HG03457 (cell line): Measurements from ENCODE around the gene ANKRD22.

Experiments
- ATAC-seq: cut with Tn5 transposase; IDR thresholded peaks from one replicate; pipeline ENCODE4 v1.9.1; 2021; ENCODE audit warnings: moderate number of reproducible peaks; ENCODE audit not compliant: unreplicated experiment

The ANKRD22 gene

DNA sequence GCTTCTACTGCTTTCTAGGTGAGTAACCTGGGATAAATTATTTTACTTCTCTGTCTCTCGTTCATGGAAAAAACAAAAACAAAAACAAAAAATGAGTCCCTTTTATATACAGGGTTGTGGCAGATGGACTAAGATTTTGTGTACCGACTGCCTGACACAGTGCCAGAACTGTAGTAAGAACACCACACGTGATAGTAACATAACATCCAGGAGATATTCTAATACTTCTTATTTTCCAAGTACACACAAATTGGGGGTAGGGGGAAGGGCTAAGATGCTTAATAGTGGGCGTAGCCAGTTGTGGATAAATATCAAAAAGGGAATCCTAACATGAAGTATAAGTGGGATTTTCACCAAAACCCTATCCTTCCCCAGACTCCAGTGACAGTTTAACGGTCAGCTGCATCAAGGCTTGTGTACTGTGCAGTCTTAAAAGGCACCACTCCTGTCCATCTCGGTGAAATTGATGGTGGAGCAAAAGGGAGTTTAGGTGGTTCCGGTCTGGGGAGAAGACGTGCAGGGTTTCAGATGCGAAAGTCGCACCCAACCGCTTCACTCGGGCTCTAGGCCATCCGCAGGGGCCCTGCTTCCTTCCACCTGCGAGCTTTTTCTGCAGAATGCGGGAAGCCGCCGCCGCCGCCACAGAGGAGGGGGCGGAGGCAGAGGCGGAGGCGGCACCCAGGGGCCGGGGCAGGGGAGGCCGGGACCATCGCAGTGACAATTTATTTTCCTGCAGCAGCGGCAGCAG, 28.1 kb upstream of the ANKRD22 start, which contains the start of gene STAMBPL1:
Gene STAMBPL1, plus strand, starts transcription at position 712 of the 748 bp plus-strand sequence. CDS start 21,464 bp downstream, outside the sequence.
- peak; percentile 37 for ATAC-seq

DNA sequence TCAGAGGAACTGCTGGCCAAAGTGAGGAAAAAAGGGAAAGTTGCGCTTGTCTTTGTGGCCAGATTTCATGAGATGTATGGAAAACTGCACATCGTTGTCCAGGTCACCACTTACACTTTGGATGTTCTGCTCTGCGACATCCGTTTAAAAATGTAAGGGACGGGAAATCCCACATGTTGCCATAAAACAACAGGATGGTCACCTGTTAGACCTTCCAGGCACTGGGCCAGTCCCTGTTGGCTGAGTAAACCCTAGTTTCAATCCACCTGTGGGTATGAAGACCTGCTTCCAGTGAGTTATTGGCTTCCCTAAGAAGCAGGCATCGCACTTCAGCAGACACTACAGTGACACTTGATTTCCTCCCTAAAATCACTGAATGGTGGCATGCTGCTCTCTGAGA, 25.7 kb upstream of the ANKRD22 start:
- no peak for ATAC-seq

DNA sequence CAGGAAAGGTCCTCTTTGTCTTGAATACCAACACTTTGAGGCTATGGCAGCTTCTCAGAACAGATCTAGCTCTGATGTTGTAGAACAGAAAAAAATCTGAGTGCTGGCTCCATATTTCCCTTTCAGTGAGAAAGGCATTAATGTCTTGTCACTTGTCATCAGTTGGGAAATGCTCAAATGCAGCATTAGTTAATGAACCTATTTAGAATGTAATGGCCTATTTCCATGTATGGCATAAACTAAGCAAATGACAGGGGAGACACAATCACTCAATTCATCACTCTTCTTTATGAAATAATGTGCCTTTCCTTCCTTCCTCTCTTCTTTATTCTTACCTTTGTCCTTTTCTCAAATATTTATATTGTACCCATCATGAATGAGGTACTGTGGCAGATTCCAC, 23.4 kb upstream of the ANKRD22 start:
- ATAC-seq, result no peak

DNA sequence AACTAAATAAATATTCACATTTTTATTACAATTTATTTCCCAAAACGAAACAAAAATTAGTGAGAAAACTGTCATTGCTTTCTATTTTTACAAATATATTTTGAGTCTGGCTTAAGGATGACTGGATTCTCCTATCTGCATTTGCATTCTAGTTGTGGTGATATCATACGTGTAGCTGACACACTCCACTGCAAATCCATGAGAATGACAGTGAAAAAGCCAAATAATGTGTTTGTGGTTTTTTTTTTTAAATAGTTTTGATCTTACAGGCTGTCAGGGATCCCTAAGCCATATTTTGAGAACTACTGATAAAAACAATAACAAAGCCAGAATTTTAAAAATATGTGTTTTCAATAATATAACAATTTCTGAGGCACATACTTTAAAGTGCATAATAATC, 22.6 kb upstream of the ANKRD22 start:
- no peak for ATAC-seq

DNA sequence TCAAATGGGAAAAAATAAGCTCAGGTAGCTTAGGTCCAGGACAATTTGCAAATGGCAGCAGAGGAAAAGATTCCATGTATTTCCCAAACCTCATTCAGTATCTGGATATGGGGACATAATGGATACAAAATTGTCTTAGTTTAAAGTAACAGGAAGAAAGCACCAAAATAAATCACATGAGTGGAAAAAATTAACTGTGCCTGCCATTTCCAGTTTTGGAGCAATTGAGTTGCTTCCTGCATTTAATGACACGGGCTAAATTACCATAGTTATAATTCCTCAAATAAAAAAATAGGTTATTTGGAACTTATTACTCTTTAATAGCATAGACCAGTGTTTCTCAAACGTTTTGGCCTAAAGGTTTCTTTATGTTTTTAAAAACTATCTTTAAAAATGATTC, 22.1 kb upstream of the ANKRD22 start:
- ATAC-seq, result no peak

DNA sequence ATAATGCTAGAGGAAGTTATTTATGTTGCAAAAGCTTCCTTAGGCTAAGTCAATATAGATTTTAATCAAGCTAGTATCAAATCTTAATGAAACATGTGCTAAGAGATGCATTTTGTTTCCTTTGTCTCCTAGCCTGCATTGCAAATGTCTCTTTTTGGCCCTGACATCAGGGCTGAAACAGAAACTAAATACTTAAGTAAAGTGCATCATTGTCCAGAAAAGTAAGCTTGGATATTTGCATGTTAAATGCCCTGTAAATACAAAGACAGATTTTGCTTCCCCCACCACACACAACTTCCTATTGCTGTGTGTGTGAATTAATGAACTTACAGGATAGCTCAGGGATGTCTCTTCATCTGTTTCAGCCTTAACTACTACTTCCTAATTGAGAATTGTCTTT, 18.4 kb upstream of the ANKRD22 start:
- no peak for ATAC-seq

DNA sequence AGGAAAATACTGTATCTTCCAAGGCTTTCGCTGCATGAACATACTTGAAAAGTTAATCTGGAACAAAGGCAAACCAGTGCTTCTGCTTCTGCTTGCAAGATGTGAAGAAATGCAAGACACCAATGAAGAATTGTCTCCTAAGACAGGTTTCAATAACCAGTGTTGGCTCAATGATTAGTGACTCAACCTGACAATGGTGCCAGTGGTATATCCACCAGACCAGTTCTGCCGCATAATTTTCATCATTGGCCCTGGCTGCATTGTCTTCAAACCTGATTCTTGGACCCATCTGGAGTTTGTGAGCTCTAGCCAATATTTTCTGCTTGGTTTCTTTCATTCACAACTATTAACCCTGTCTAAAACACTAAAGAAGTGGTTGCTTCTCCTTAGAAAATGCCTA, 14.8 kb upstream of the ANKRD22 start:
- ATAC-seq, result no peak

DNA sequence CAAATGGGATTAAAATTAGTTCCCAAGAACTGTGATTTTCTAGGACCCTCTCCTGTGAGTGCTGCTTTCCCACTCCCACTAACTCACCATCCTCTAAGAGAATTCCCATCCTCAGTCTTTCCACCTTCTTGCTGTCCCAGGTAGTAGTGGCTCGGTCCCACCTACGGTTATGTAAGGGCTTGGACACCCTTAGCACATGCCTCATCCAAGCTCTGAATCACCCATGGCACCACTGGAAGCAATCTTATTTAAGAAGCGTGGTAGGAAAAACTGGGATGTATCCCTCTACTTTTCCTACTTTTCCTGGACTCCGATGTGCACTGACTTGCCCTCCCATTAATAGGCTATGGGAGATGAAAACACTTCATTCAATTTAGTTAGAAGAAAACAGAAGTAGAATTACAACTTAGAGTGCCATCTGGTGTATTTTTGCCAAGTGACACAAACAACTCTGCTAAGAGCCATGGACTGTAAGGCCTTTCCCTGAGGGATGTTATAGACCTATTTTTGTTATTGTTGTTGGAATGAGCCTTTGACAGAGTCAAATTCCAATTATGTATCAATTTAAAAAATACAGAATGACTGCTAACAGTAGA, 13.7 kb upstream of the ANKRD22 start:
- no peak for ATAC-seq

DNA sequence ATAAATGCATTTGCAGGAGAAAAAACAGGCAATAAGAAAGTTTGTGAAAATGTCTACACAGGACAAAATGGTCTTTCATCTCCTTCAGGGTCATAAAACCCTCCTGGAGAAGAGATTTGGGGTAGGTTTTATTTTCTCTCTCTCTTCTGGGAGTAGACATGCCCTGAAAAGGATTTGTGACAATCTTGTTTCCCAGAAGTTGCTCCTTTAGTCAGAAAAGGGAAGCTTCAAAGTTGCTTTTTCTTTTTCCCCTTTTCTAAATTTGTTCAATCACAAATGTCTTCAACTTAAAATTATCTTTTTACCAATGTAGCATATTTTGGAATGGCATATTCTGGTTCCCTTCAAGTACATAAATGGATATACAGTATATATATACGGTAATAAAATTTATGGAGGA, 9.4 kb upstream of the ANKRD22 start:
- ATAC-seq, result no peak

DNA sequence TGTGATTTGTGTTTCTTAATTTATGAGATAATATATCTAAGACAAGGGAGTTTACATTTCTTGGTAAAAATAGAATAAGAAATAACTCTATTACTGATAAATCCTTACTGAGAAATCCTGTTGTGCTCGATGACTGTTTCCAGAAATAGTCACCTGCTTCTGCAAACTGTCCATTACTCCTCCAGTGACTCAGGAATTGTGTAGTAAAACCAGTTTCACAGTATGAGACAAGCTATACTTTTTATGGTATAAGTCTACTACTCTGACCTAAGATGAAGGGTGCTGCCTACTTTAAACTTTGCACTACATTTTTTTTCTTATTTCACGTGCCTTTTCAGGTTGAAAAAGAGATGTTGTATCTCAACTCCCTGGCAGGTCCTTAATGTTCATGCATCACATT, 6.8 kb upstream of the ANKRD22 start:
- ATAC-seq, result no peak

DNA sequence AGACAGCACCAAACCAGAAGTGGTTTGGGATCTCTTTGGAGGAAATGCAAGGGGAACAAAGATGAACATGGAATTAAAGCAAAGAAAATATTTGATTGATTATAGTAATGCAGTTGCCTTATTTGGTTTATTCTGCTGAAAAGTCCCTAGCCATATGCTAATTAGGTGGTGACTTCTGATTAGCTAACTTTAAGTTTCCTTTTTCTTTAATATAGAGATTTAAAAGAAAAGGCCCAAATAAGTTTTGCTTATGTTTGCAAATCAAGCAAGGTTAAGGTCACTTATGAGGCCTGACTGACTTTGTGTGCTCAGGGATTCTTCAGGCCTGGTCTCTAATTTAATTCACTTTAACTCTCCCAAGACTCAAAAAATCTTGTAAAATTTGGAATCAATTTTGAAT, 6.2 kb upstream of the ANKRD22 start:
- no peak for ATAC-seq

DNA sequence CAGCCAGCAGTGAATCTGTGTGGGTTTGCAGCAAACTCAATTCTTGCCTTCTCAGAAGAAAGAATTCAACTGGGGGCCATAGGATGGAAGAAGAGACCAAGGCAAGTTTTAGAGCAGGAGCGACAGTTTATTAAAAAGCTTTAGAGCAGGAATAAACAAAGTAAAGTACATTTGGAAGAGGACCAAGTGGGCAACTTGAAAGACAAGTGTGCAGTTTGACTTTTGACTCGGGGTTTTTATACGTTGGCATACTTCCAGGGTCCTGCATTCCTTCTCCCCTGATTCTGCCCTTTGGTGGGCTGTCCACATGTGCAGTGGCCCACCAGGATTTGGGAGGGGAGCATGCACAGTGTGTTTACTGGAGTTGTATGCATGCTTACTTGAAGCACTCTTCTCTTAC, 3.0 kb upstream of the ANKRD22 start:
- no peak for ATAC-seq

DNA sequence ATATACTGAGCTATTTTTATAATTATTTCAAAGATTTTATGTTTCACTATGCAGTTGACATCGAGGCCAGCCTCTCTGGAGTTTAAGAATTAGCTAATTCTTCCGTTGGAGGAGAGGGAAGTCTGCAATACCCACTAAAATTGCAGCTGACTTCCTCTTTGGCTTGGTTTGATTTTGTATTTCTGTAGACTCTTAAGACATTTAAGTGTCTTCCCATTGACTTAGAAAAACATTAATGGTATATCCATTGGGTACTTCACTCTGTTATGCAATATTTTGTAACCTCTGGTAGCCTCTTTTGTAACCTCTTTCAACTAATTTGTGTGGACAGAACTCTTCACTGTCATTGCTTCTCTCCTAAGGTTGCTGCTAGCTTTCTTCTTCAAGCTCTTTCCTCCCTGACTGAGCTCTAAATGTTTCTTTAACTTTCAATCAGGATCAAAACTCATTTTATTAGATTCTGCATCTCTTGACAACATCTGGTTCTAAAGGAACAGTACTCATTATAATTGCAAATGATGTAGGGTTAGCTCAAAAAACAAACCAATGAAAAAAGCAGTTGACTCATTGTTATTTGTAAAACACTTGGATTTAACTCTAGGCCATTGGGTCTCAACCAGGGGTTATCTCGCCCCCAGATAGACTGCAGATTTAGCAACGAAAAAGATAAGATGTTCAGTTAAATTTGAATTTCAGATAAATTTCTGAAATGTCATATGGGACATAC, 1.7 kb upstream of the ANKRD22 start:
- no peak for ATAC-seq

DNA sequence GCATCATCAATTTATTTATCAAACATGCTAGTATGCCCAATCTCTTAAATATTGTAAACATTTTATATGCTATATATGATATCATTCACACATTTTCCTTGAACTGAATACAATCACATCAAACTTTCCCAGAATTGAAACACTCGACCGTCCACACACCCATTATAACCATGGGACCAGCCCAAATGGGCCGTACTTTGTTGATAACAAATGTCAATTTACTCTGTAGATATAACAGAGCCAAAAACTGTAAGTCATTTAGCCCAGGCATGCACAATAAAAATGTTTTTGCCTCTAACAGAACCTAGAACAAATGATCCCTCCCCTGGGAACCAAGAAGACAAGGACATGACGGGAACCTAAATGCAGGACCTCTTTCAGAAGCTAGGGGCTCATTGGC, 683 bp upstream of the ANKRD22 start:
- no peak for ATAC-seq

DNA sequence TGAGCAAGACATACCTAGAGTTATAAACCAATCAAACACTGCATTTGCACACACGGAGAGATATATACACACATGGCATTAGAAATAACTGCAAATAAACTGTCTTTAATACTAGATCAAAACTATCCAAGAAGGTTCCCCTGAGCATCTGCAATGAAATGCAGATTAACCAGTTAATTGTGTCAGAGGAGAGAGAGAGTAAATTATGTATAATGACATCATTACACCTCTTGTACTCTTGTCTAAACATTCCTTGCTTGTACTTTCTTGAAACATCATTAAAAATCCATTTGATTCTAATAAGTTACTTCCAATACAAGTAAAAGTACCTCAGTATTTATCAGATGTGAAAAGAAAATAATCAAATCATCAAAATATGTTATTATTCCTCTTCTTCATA, 932 bp downstream of the ANKRD22 start:
- no peak for ATAC-seq

DNA sequence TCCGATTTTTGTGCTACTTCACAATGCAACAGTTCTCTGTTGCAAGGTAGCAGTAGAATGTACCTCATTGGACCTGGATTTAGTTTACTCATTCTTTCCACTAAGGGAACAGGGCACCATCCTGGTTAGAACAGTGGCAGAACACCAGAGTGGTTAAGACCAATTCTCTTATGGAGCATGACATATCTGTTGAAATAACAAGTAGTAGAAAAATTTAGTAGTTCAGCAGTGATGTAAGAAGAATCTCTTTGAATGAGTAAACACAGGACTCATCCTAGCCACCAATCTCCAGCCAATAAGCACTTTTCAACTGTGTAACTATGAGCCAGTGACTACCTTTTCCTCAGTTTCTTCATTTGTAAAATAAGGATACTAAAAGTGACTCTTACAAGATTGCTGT, 2.4 kb downstream of the ANKRD22 start:
- ATAC-seq, result no peak

DNA sequence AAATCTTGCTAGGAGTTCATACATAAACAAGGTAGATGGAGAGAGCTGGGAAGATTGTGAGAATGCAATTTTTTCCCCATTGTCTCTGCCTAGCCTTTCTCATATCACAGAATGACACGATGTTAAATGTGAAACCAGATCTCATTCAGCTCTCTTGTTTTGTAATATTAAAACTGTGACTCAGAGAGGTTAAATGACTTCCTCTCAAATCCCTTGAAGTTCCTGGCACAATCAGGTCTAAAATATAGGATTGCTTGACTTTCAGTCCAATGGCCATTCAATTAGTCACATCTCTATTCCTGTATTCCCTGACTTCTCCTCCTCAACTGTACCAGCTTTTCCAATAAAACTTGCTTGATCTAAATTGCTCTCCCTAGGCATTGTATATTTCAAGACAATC, 3.1 kb downstream of the ANKRD22 start:
- ATAC-seq, result no peak

DNA sequence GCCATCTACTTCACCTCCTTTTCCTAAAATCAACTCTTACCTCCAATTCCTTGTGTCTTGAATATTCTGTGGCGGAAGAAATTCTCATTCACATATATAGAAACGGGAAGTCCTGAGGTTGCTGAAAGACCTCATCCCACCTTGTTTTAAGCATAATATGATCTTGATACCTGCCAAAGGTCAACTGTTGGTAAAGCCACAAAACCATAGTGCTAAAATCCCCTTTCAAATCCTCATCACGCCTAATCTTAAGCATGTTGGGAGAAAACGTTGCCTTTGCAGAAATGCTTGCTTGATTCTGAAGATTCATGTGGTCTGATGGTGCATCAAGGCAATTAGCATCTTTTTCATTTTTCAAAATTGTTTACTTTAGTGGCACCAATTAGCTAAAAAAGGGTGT, 8.5 kb downstream of the ANKRD22 start:
- ATAC-seq, result no peak

DNA sequence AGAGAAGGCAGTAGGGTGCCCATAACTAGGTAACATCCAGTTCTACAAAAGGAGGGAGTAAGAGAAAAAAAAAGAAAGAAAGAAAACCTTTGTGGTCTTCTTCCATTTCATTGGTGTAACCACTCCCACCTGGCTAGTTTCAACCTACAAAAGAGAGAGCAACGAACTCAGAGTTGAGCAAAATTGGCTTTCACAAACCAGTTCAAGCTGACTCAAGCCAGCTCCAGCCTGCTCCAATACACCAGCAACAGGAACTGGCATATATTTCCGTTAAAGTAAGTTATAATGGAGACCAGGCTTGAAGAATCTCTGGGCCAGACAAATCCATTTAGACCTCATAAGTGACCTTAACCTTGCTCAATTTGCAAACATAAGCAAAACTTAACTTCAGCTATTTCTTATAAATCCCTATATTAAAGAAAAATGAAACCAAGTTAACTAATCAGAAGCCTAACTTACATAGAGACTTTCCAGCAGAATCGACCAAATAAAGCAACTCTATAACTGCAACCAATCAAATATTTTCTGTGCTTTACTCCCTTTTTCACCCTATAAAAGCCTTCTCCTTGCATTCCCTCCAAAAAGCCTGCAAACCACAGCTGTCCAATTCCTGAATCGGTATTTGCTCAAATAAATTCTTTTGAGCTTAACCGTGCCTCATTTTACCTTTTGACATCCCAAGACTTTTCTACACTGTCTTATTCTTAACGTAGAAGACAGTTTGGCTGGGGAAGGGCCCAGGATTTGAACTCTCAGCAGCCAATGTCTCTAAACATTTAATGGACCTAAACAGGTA, 10.1 kb downstream of the ANKRD22 start:
- no peak for ATAC-seq

DNA sequence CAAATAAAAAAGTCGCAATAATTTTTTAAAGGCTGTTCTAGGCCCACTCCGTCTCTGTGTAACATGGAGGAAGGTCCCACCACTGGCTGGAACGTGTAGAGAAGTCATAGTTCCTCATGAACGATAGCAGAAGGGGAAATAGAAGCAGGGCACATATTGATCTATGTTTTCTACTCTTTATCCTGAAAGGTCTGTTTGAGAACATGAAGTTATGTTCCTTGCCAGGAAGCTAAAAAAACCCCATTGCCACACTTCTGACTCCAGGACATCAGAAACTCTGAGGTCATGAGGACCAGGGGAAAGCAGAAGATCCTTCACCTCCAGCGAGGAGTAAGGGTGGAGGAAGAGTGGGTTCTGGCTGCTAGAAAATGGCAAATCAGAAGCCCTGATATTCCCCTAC, 10.8 kb downstream of the ANKRD22 start:
- no peak for ATAC-seq

DNA sequence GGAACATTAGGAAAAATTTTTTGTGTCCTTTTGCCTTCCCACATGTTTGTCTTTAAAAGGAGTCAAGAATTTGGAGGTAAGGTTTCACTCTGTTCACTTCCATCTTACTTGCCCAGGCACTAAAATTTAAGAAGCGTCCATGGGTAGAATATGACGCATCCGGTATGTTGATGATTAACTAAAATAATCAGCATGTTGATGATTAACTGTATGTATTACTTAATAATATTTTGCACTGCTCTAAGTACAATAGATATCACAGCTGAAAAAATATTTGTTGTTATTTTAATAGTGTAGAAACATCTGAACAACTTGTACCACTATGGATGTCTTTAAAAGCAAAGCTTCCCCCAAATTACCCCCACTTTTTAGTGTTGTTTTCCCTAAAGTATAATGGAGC, 11.5 kb downstream of the ANKRD22 start:
- no peak for ATAC-seq
